GM19467 (cell line): Measurements from ENCODE around the gene ZFHX3.
A peak's percentile ranks its signal among the peaks of the same experiment; 100 is the strongest.

Source experiments
- ATAC-seq: cut with Tn5 transposase; IDR thresholded peaks from one replicate; pipeline ENCODE4 v1.9.1; 2021; ENCODE audit warnings: mild to moderate bottlenecking, moderate library complexity; ENCODE audit not compliant: unreplicated experiment

Gene ZFHX3

GRCh38 chr16:72785886-72786285, 262.0 kb downstream of the ZFHX3 start:
- no peak for ATAC-seq

- ATAC-seq = no peak
These were observed 262.8 kb downstream of the ZFHX3 start for GRCh38 chr16:72785171-72785570.

DNA sequence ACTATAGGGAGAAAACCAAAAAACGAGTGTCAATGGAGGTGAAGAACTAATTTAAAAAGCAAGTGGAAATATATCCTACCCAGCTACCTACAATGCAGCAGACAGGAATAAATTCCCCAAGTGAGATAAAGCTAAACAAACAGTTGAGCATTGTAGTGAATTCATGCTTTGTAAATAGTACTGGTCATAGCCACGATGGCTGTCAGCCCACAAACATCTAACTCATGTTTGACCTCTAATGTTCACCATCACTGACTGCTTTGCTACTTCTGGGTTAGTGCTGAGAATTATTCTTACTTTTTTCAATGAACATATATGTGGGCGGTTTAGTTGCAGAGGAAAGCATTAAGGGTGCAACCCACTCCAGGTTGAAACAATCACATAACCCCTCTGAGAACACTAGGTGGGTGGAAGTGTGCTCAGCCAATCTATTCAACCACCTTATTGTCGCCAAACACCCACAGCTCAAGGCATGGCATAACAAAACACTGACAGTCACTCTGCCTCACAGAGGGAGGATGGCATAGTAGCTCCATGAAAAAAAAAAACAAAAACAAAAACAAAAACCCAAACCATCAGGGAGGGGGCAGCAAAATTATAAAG, 264.1 kb downstream of the ZFHX3 start:
- ATAC-seq = no peak

DNA sequence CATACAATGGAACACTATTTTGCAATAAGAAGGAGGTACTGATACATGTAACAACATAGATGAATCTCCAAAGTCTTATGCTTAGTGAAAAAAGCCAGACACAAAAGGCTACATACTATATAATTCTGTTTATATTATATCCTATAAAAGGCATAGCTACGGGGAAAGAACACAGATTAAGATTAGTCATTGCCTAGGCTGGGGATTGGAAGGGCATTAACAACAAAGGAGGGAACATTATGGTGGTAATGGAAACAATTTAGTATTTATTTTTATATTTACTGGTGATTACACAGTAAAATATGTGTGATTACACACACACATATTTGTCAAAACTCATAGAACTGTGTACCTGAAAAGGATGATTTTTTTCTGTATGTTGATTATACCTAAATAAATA, 278.1 kb downstream of the ZFHX3 start:
- no peak for ATAC-seq

DNA sequence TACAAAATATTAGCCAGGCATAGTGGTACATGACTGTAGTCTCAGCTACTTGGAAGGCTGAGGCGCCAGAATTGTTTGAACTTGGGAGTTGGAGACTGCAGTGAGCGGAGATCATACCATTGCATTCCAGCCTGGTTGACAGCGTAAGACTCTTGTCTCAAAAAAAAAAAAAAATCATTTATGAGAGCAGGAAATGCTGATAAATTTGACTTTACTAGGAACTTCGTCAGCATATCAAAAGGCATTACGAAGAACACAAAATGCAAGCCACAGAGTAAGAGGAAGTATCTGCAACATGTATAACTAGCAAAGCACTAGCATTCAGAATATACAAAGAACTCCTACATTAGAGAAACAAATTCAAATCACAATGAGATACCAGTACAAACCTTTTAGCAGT, 279.3 kb downstream of the ZFHX3 start:
- ATAC-seq = no peak

DNA sequence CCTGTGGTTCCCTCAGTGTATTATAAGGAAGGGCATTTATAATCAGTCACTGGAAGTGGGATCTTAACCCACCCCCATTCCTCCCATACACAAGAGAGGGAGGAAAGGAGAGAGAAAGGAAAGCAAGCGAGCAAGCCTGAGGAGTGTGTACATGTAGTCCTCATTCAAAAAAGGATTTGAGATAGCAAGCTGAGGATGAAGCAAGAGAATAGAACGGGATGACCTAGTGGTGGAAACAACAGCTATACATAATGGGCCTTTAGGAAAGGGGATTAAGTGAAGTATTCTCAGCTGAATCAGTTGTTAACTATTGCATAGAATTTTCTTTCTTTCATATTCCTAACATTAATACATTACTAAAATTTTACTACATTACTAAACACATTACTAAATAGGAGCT, 281.4 kb downstream of the ZFHX3 start:
- no peak for ATAC-seq

GRCh38 chr16:72764015-72764654, 283.8 kb downstream of the ZFHX3 start:
- no peak for ATAC-seq

GRCh38 chr16:72760581-72760980, 287.3 kb downstream of the ZFHX3 start:
- ATAC-seq = no peak

- ATAC-seq = no peak
These were observed 294.0 kb downstream of the ZFHX3 start for GRCh38 chr16:72753881-72754280.

DNA sequence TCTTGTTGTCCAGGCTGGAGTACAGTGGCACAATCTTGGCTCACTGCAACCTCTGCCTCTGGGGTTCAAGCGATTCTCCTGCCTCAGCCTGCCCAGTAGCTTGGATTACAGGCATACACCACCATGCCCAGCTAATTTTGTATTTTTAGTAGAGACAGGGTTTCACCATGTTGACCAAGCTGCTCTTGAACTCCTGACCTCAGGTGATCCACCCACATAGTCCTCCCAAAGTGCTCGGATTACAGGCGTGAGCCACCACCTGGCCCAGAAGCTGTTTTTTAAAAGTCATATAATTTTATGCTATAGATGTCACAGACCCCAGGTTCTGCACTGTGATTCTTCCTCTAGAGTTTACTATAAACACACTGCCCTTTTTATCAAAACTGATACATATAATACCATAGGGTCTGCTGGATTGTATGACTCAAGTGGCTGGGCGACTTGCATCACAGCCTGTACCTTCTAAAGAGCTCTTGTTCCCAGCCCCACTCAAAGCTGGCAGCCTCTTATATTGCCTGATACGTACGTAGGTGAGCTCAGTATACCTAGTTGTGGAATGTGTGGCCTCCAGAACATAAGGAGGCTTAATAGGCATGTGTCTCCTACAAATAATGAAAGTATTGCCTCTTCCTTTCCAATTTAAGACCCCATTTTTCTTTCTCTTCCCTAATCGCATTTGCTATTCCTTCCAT, 295.8 kb downstream of the ZFHX3 start:
- no peak for ATAC-seq

DNA sequence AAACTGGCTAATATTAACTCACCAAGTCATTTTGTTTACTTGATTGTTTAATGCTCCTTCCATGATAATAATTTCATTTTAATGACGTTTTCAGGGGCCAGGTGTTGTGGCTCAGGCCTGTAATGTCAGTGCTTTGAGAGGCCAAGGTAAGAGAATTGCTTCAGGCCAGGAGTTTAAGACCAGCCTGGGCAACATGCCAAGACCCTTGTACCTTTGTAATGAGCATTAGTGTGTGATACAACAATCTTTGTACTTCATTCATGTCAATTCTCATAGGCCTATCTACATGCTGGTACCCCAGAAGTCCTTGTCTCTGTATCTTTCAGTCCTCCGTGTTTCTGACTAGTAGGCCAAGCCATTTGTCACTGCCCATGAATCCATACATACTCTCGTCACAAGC, 296.9 kb downstream of the ZFHX3 start:
- no peak for ATAC-seq

- ATAC-seq = no peak
These were observed 298.8 kb downstream of the ZFHX3 start for GRCh38 chr16:72749091-72749490.

DNA sequence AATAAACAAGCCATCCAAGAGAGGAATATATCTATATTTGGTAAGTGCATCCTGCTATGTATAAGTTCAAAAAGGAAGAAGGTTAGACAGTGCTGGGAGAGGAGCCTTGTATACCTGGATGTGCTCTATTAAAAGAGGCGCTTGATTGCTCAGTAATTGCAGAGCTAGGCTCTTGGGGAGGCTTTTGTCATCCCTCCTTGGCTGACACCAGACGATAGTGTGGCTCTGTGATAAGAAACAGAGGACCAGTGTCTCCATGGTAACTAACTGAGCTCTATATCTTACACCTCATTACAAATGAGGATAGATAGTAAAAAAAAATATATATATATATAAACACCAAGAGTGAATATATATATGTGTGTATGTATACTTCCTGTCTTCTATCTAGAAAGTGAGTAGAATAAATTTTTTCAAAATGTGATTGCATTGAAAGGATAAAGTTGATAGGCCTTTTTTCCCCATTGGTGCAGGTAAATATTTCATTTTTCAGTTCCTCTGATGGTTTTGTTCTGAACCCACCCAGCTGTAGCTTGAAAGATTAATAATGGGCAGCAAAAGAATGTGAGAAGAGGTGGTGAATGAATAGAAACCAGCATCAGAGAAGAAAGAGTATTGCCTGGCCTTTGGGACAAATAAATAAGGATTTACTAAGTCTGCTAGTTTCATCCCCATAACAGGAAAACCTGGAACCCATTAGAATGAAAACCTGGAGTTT, 303.7 kb downstream of the ZFHX3 start:
- no peak for ATAC-seq

GRCh38 chr16:72743011-72743761, 304.7 kb downstream of the ZFHX3 start:
- ATAC-seq = peak; percentile 79

DNA sequence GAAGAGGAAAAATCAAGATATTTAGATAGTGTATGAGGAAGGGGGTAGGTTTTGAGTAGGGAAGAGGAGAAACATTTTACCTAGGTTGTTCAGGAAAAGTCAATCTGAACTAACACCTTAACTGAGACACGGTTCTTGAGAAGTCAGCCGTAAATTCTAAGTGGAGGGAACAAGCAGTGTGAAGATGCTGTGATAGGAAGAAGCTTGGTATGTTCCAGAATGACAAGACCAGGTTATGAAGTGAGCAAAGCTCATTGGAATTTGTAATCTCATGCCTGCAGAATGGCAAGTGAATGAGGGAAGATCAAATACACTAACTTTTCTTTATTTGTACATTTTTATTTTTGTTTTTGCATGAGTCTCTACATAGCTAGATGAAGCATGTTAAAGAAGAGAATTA, 307.6 kb downstream of the ZFHX3 start:
- ATAC-seq = no peak

DNA sequence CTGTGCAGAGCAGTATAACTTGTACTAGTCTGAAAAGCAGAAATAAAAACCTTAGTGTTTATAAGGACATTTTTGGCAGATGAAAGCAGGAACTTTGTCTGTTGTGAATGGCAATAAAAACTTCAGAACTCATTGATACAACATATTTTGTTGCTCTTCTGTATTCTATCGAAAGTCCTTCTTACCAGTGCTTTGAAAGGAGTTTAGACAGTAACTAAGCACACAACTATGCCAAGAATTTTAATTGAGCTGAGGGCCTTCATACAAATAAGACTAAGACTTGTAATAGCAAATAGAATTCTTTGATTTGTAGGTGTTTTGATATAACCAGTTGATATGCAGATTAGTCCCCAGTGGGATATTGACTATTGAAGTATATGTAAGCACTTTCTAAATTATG, 308.4 kb downstream of the ZFHX3 start:
- ATAC-seq = no peak

GRCh38 chr16:72736074-72736473, 311.9 kb downstream of the ZFHX3 start:
- no peak for ATAC-seq
